Measurements from ENCODE around the gene TACSTD2. TPM values are rescaled to one million over a fixed set of nuclear protein-coding genes. Genes with fewer than 3 reads are reported as not detected.
"Not testable (repeated sequence)": the region's sequence is repeated elsewhere in the genome, so short reads cannot be mapped to it uniquely, and the experiment has no call there.

Gene TACSTD2
- total RNA-seq, 1 experiment from 2014 or later, result not detected

DNA sequence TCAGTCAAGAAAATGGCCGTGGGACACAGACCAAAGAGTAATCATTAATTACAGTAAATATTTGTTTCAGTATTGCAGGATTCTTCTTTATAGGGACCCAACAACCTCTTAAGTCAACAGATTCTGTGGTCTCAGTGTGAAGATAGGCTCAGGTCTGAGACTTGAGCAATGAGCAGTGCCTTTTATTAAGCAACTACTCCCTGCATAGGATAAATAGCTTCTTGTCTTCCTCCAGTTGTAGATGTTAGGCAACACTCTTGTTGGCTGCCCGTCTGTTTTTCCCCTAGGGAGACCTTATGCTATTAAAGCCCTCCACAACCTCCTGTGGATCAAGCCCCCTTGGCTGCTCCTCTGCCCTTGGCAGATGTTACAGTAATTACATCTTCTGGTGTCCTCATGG, 28.7 kb downstream of the TACSTD2 start:
- no peak overlapping the region for H3K4me3 ChIP-seq (ENCODE audit: low read length)
- H3K9me2 ChIP-seq (replicated peaks; ENCODE audit: insufficient read depth, low read length), result no peaks in the 10 kb centered on the region
- H3K27ac ChIP-seq (ENCODE audit: low read length), result no peak overlapping the region
- no peak for DNase-seq
- no peak overlapping the region for H3K9ac ChIP-seq (ENCODE audit: low read length)
- H3K27me3 ChIP-seq (ENCODE audit: low read length), result peaks cover 2% of the 10 kb centered on the region; the same call in 1 of the 2 replicates
- H3K9me3 ChIP-seq (ENCODE audit: low read length), result no peaks in the 10 kb centered on the region
- H4K20me1 ChIP-seq (ENCODE audit: insufficient read depth, low read depth, low read length), result no peaks in the 10 kb centered on the region
- no peak overlapping the region for H3K4me2 ChIP-seq (ENCODE audit: low read depth, low read length, poor library complexity, severe bottlenecking)
- no peaks in the 10 kb centered on the region for H3K36me3 ChIP-seq (ENCODE audit: insufficient read depth, low read length)
- H3K79me2 ChIP-seq (ENCODE audit: low read length), result peaks cover 28% of the 10 kb centered on the region
- H3K4me1 ChIP-seq (ENCODE audit: low read length), result peaks cover 15% of the 10 kb centered on the region
- H2AFZ ChIP-seq (ENCODE audit: low read length), result no peak overlapping the region

- no peaks in the 10 kb centered on the region for H4K20me1 ChIP-seq (ENCODE audit: insufficient read depth, low read depth, low read length)
- peak within 1 kb of the TSS; percentile 92 for H2AFZ ChIP-seq (ENCODE audit: low read length)
- H3K4me1 ChIP-seq (ENCODE audit: low read length), result peaks cover 15% of the 10 kb centered on the region
- no peaks in the 10 kb centered on the region for H3K9me2 ChIP-seq (replicated peaks; ENCODE audit: insufficient read depth, low read length)
- H3K9me3 ChIP-seq (ENCODE audit: low read length), result no peaks in the 10 kb centered on the region
- H3K27ac ChIP-seq (ENCODE audit: low read length), result peak within 1 kb of the TSS; percentile 66
- H3K79me2 ChIP-seq (ENCODE audit: low read length), result peaks cover 43% of the 10 kb centered on the region
- H3K36me3 ChIP-seq (ENCODE audit: insufficient read depth, low read length), result no peaks in the 10 kb centered on the region
- H3K4me3 ChIP-seq (ENCODE audit: low read length), result peak within 1 kb of the TSS; percentile 91
- H3K27me3 ChIP-seq (ENCODE audit: low read length), result no peaks in the 10 kb centered on the region
- DNase-seq, result peak; percentile 98
- H3K9ac ChIP-seq (ENCODE audit: low read length), result peak within 1 kb of the TSS; percentile 84
- H3K4me2 ChIP-seq (ENCODE audit: low read depth, low read length, poor library complexity, severe bottlenecking), result peak within 1 kb of the TSS; percentile 86
Observed at GRCh38 chr1:58546520-58547308, 30.3 kb downstream of the TACSTD2 start, which contains the start of gene OMA1. TSS of gene OMA1 (minus strand) at chr1:58546726. CDS start at chr1:58539294, 7,432 bp downstream.

DNA sequence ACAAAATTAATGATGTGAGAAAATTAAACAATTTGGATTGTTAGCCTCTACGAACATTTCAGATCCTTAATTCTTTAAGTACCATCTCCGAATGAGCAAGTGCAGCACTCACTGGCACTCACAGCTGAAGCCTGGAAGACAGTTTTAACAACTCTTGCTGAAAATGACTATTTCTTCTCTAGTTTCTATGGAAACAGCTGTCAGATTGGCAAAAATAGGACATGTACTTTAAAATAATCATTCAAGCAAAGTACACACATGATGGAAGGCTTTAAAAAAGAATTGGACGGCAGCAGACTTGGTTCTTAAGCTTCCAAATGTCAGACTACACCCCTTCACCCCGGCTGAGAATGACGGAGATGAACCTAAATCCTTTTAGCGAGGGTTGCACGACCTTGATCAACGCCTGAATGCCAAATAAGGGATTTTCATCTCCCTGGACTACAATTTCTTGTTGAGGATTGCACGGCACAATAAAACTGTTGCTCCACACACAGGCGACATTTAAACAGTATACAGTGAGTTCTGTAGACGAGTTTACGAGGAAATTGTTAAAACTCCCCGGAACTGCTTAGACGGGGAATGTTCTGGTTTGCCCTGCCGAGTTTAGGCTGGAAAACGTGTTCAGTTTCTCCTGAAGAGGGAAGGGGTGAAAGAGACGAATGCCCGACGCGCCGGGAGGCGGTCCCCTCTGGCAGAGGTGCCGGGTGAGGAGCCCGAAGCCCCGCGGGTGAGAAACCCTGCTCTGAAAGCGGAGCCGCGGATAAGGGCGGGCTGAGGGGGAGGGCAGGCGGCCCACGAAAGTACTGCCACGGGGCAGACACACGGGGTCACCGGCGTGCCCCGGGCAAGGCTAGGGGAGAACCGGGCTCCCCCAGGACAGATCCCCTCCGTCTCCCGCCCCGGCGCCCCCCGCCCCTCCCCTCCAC, 31.2 kb downstream of the TACSTD2 start:
- Histone ChIP-seq H3K4me3 (ENCODE audit: low read length) (peak overlapping the region; percentile 91), H2AFZ (ENCODE audit: low read length) (peak overlapping the region; percentile 24; the same call in 1 of the 2 replicates)

DNA sequence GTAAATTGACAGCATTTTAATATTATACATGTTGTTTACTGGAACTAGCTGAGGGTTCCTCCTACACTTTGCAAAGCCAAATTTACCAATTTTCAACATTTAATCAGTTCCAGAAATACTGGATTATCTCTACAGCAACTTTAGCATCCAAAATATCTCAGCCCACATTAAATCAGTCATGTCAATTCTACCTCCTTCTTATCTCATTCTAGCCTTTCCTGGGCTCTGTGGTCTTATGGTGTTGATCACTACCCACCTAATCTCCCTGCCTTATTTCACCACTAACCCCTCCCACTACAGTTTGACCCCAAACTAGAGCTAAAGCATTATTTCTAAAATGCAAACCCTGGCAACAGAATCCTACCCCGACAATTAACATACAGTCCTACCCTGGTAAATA, 33.8 kb downstream of the TACSTD2 start:
- Histone ChIP-seq H3K9me3 (ENCODE audit: low read length) (no peaks in the 10 kb centered on the region), H3K4me1 (ENCODE audit: low read length) (peaks cover 15% of the 10 kb centered on the region), H2AFZ (ENCODE audit: low read length) (no peak overlapping the region), H3K4me2 (ENCODE audit: low read depth, low read length, poor library complexity, severe bottlenecking) (no peak overlapping the region), H3K4me3 (ENCODE audit: low read length) (no peak overlapping the region), H3K36me3 (ENCODE audit: insufficient read depth, low read length) (no peaks in the 10 kb centered on the region; the same call in 1 of the 2 replicates), H4K20me1 (ENCODE audit: insufficient read depth, low read depth, low read length) (no peaks in the 10 kb centered on the region), H3K9me2 (replicated peaks; ENCODE audit: insufficient read depth, low read length) (no peaks in the 10 kb centered on the region), H3K79me2 (ENCODE audit: low read length) (peaks cover 54% of the 10 kb centered on the region), H3K27ac (ENCODE audit: low read length) (no peak overlapping the region), H3K27me3 (ENCODE audit: low read length) (no peaks in the 10 kb centered on the region), H3K9ac (ENCODE audit: low read length) (no peak overlapping the region)
- DNase-seq, result no peak

More for the DNA sequence above, 31.2 kb downstream of the TACSTD2 start:
- Histone ChIP-seq H4K20me1 (ENCODE audit: insufficient read depth, low read depth, low read length) (no peaks in the 10 kb centered on the region), H3K9me3 (ENCODE audit: low read length) (no peaks in the 10 kb centered on the region), H3K36me3 (ENCODE audit: insufficient read depth, low read length) (no peaks in the 10 kb centered on the region), H3K4me2 (ENCODE audit: low read depth, low read length, poor library complexity, severe bottlenecking) (peak overlapping the region; percentile 86), H3K27ac (ENCODE audit: low read length) (peak overlapping the region; percentile 66), H3K4me1 (ENCODE audit: low read length) (peaks cover 15% of the 10 kb centered on the region), H3K27me3 (ENCODE audit: low read length) (no peaks in the 10 kb centered on the region), H3K9ac (ENCODE audit: low read length) (peak overlapping the region; percentile 84), H3K79me2 (ENCODE audit: low read length) (peaks cover 45% of the 10 kb centered on the region), H3K9me2 (replicated peaks; ENCODE audit: insufficient read depth, low read length) (no peaks in the 10 kb centered on the region)
- peak; percentile 93 for DNase-seq

DNA sequence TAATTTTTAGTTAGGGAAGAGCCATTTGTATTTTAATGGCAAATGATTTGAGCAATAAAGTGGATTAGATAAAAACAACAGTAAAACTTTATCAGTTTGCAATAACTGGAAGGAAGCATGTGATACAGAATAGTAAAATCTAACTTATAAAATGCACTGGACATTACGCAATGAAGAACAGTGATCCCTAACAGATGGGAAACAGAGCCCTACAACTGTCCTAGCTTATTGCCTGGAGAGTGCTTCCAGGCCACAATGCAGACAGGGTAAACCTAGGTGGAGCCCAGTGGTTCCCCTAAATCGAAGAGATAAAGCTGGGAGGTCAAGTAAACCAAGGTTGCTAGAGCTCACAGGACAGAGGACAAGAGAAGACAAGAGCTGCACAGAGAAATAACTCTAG, 37.5 kb downstream of the TACSTD2 start:
- Histone ChIP-seq H3K9me3 (ENCODE audit: low read length) (no peaks in the 10 kb centered on the region), H3K27ac (ENCODE audit: low read length) (no peak overlapping the region), H3K4me3 (ENCODE audit: low read length) (no peak overlapping the region), H3K9ac (ENCODE audit: low read length) (no peak overlapping the region), H2AFZ (ENCODE audit: low read length) (no peak overlapping the region), H3K27me3 (ENCODE audit: low read length) (no peaks in the 10 kb centered on the region), H3K36me3 (ENCODE audit: insufficient read depth, low read length) (peaks cover 3% of the 10 kb centered on the region; the same call in 1 of the 2 replicates), H4K20me1 (ENCODE audit: insufficient read depth, low read depth, low read length) (no peaks in the 10 kb centered on the region), H3K4me1 (ENCODE audit: low read length) (no peaks in the 10 kb centered on the region), H3K79me2 (ENCODE audit: low read length) (peaks cover 41% of the 10 kb centered on the region), H3K4me2 (ENCODE audit: low read depth, low read length, poor library complexity, severe bottlenecking) (no peak overlapping the region), H3K9me2 (replicated peaks; ENCODE audit: insufficient read depth, low read length) (no peaks in the 10 kb centered on the region)
- no peak for DNase-seq

- no peak for DNase-seq
- no peak overlapping the region for H3K9ac ChIP-seq (ENCODE audit: low read length)
- no peak overlapping the region for H3K4me2 ChIP-seq (ENCODE audit: low read depth, low read length, poor library complexity, severe bottlenecking)
- no peaks in the 10 kb centered on the region for H3K9me2 ChIP-seq (replicated peaks; ENCODE audit: insufficient read depth, low read length)
- no peak overlapping the region for H3K27ac ChIP-seq (ENCODE audit: low read length)
- no peaks in the 10 kb centered on the region for H3K9me3 ChIP-seq (ENCODE audit: low read length)
- no peaks in the 10 kb centered on the region for H3K27me3 ChIP-seq (ENCODE audit: low read length)
- peaks cover 34% of the 10 kb centered on the region for H3K79me2 ChIP-seq (ENCODE audit: low read length)
- H3K36me3 ChIP-seq (ENCODE audit: insufficient read depth, low read length), result peaks cover 3% of the 10 kb centered on the region; the same call in 1 of the 2 replicates
- no peak overlapping the region for H3K4me3 ChIP-seq (ENCODE audit: low read length)
- H3K4me1 ChIP-seq (ENCODE audit: low read length), result no peaks in the 10 kb centered on the region
- H4K20me1 ChIP-seq (ENCODE audit: insufficient read depth, low read depth, low read length), result no peaks in the 10 kb centered on the region
- H2AFZ ChIP-seq (ENCODE audit: low read length), result no peak overlapping the region
Observed at GRCh38 chr1:58538821-58539220, 38.2 kb downstream of the TACSTD2 start.

DNA sequence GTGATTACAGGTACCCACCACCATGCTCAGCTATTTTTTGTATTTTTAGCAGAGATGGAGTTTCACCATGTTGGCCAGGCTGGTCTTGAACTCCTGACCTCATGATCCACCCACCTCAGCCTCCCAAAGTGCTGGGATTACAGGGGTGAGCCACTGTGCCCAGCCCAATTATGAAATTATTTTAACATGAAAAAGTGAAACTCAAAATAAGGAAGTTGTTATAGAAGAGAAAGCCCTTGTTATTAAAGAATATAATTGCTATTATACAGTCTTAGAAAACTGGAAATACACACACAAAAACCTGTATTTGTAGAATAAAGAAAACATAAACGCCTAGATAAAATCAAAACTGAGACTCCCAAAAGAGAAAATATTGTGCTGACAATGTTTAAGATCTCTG, 45.2 kb downstream of the TACSTD2 start:
- H3K9me2 ChIP-seq (replicated peaks; ENCODE audit: insufficient read depth, low read length); H3K4me3 ChIP-seq (ENCODE audit: low read length); H3K27me3 ChIP-seq (ENCODE audit: low read length); H2AFZ ChIP-seq (ENCODE audit: low read length); DNase-seq; H4K20me1 ChIP-seq (ENCODE audit: insufficient read depth, low read depth, low read length); H3K9ac ChIP-seq (ENCODE audit: low read length); H3K9me3 ChIP-seq (ENCODE audit: low read length): not testable (repeated sequence)
- Histone ChIP-seq H3K27ac (ENCODE audit: low read length) (peak overlapping the region; percentile 65), H3K79me2 (ENCODE audit: low read length) (peaks cover 15% of the 10 kb centered on the region), H3K4me2 (ENCODE audit: low read depth, low read length, poor library complexity, severe bottlenecking) (peak overlapping the region; percentile 1), H3K36me3 (ENCODE audit: insufficient read depth, low read length) (peaks cover 20% of the 10 kb centered on the region; the same call in 1 of the 2 replicates), H3K4me1 (ENCODE audit: low read length) (peaks cover 27% of the 10 kb centered on the region)

DNA sequence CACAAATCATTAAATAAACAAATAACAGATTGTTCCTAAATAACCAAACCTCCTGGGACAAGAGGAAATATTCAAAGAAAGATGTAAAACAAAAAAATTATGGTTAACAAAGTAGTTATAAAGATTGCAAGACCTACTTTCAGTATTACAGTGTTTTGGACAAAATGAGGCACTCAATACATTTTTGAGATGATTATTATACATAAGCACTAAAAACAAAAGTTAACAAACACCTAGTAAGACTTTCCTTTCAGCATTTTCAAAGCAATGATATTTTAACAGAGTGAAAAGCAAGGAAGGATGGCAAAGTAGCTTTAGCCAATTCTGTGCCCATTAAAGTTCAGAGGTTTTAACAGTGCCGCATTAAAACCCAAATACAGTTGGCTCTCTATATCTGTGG, 47.8 kb downstream of the TACSTD2 start:
- Histone ChIP-seq H3K27ac (ENCODE audit: low read length) (no peak overlapping the region), H3K9me3 (ENCODE audit: low read length) (no peaks in the 10 kb centered on the region), H3K27me3 (ENCODE audit: low read length) (no peaks in the 10 kb centered on the region), H3K4me1 (ENCODE audit: low read length) (peaks cover 37% of the 10 kb centered on the region), H3K9me2 (replicated peaks; ENCODE audit: insufficient read depth, low read length) (no peaks in the 10 kb centered on the region), H3K4me3 (ENCODE audit: low read length) (no peak overlapping the region), H3K4me2 (ENCODE audit: low read depth, low read length, poor library complexity, severe bottlenecking) (no peak overlapping the region), H3K79me2 (ENCODE audit: low read length) (peaks cover 12% of the 10 kb centered on the region), H4K20me1 (ENCODE audit: insufficient read depth, low read depth, low read length) (no peaks in the 10 kb centered on the region), H3K36me3 (ENCODE audit: insufficient read depth, low read length) (peaks cover 41% of the 10 kb centered on the region; the same call in 1 of the 2 replicates), H2AFZ (ENCODE audit: low read length) (no peak overlapping the region), H3K9ac (ENCODE audit: low read length) (no peak overlapping the region)
- no peak for DNase-seq
